H9 (cell line): ENCODE results near the gene OVOL1. TPM values are rescaled to one million over a fixed set of nuclear protein-coding genes. Genes with fewer than 3 reads are reported as not detected.

Experiments
- DNase-seq: peaks from one replicate; pipeline ENCODE4 v3.0.0-alpha.2; 2017
- H2AFZ ChIP-seq: one replicate; pipeline ENCODE4 v1.6.1; 2013; ENCODE audit warnings: mild to moderate bottlenecking, low read length, control low read depth, moderate library complexity
- H2AK5ac ChIP-seq: 2 replicates; pipeline ENCODE4 v1.6.1; 2013; ENCODE audit warnings: low read length, control low read depth, mixed read lengths; ENCODE audit not compliant: insufficient read length
- H2BK120ac ChIP-seq: one replicate; pipeline ENCODE4 v1.6.1; 2013; ENCODE audit warnings: low read depth, mild to moderate bottlenecking, low read length, control low read depth, inconsistent platforms; ENCODE audit not compliant: poor library complexity, severe bottlenecking
- H2BK12ac ChIP-seq: 2 replicates; pipeline ENCODE4 v1.6.1; 2013; ENCODE audit warnings: low read length, control low read depth, mixed read lengths, low read depth; ENCODE audit not compliant: insufficient read length
- H2BK15ac ChIP-seq: 2 replicates; pipeline ENCODE4 v1.6.1; 2013; ENCODE audit warnings: low read depth, low read length, control low read depth
- H2BK20ac ChIP-seq: one replicate; pipeline ENCODE4 v1.6.1; 2013; ENCODE audit warnings: low read depth, mild to moderate bottlenecking, low read length, control low read depth, inconsistent platforms; ENCODE audit not compliant: poor library complexity, severe bottlenecking
- H2BK5ac ChIP-seq: 2 replicates; pipeline ENCODE4 v1.6.1; 2013; ENCODE audit warnings: low read length, control low read depth, mixed read lengths; ENCODE audit not compliant: insufficient read length
- H3K14ac ChIP-seq: 2 replicates; pipeline ENCODE4 v1.6.1; 2013; ENCODE audit warnings: low read length, control low read depth; ENCODE audit not compliant: insufficient read depth
- H3K18ac ChIP-seq: 2 replicates; pipeline ENCODE4 v1.6.1; 2013; ENCODE audit warnings: low read depth, mild to moderate bottlenecking, mixed read lengths, low read length, control low read depth; ENCODE audit not compliant: insufficient read length
- H3K23ac ChIP-seq: 2 replicates; pipeline ENCODE4 v1.6.1; 2013; ENCODE audit warnings: low read length, control low read depth, mixed read lengths, low read depth; ENCODE audit not compliant: insufficient read length
- H3K23me2 ChIP-seq: 2 replicates; pipeline ENCODE4 v1.6.1; 2013; ENCODE audit warnings: low read depth, mild to moderate bottlenecking, mixed read lengths, low read length, control low read depth; ENCODE audit not compliant: insufficient read length, poor library complexity, severe bottlenecking
- H3K27ac ChIP-seq: 2 replicates; pipeline ENCODE4 v1.5.1; 2013; ENCODE audit warnings: low read length, control low read depth, mixed read lengths, low read depth; ENCODE audit not compliant: insufficient read length
- H3K27me3 ChIP-seq: 2 replicates; pipeline ENCODE4 v1.6.1; 2013; ENCODE audit warnings: low read length, control low read depth, inconsistent platforms; ENCODE audit not compliant: insufficient read depth
- H3K4ac ChIP-seq: 2 replicates; pipeline ENCODE4 v1.6.1; 2013; ENCODE audit warnings: low read depth, mild to moderate bottlenecking, control low read depth, inconsistent platforms, low read length, moderate library complexity
- H3K4me1 ChIP-seq: 2 replicates; pipeline ENCODE4 v1.6.1; 2013; ENCODE audit warnings: low read length, control low read depth, inconsistent platforms; ENCODE audit not compliant: insufficient read depth
- H3K4me2 ChIP-seq: 2 replicates; pipeline ENCODE4 v1.6.1; 2013; ENCODE audit warnings: low read length, control low read depth, mixed read lengths; ENCODE audit not compliant: insufficient read length, insufficient read depth
- H3K56ac ChIP-seq: 2 replicates; pipeline ENCODE4 v1.6.1; 2013; ENCODE audit warnings: low read depth, mild to moderate bottlenecking, mixed read lengths, low read length, control low read depth; ENCODE audit not compliant: insufficient read length
- H3K79me1 ChIP-seq: 2 replicates; pipeline ENCODE4 v1.6.1; 2013; ENCODE audit warnings: low read depth, mild to moderate bottlenecking, moderate library complexity, low read length, control low read depth, inconsistent platforms; ENCODE audit not compliant: insufficient read depth, poor library complexity, severe bottlenecking
- H3K79me2 ChIP-seq: 2 replicates; pipeline ENCODE4 v1.6.1; 2013; ENCODE audit warnings: low read length, control low read depth, inconsistent platforms; ENCODE audit not compliant: insufficient read depth
- H3K9ac ChIP-seq: 2 replicates; pipeline ENCODE4 v1.6.1; 2013; ENCODE audit warnings: low read length, control low read depth, mixed read lengths; ENCODE audit not compliant: insufficient read length; ENCODE audit errors: extremely low read depth
- H3K9me3 ChIP-seq: one replicate; pipeline ENCODE4 v1.6.1; 2013; ENCODE audit warnings: low read depth, low read length, inconsistent platforms; ENCODE audit not compliant: control insufficient read depth
- H3T11ph ChIP-seq: one replicate; pipeline ENCODE4 v1.6.1; 2013; ENCODE audit warnings: mild to moderate bottlenecking, low read length, control low read depth, inconsistent platforms
- H4K20me1 ChIP-seq: one replicate; pipeline ENCODE4 v1.6.1; 2013; ENCODE audit not compliant: control insufficient read depth, insufficient read length, insufficient read depth
- H4K5ac ChIP-seq: 2 replicates; pipeline ENCODE4 v1.6.1; 2013; ENCODE audit warnings: low read depth, mild to moderate bottlenecking, mixed read lengths, low read length, control low read depth; ENCODE audit not compliant: insufficient read length
- H4K8ac ChIP-seq: replicated peaks from 2 replicates; pipeline ENCODE4 v1.6.1; 2013; ENCODE audit warnings: low read length, control low read depth, mixed read lengths, low read depth; ENCODE audit not compliant: insufficient read length
- H4K91ac ChIP-seq: 2 replicates; pipeline ENCODE4 v1.6.1; 2013; ENCODE audit warnings: low read depth, mild to moderate bottlenecking, moderate library complexity, mixed read lengths, low read length, control low read depth; ENCODE audit not compliant: insufficient read length
- H3K27ac Mint-ChIP-seq, 3 experiments: 2 replicates in 2 of 3; 3 replicates in 1 of 3; pipeline ENCODE4 v1.8.0; 2020 to 2021; ENCODE audit warnings: mixed read lengths in 3 of 3, mild to moderate bottlenecking in 1 of 3, moderate library complexity in 1 of 3
- H3K27me3 Mint-ChIP-seq: 2 replicates; pipeline ENCODE4 v1.8.0; 2021; ENCODE audit warnings: low read depth, mild to moderate bottlenecking, moderate library complexity, mixed read lengths
- H3K36me3 Mint-ChIP-seq, 3 experiments: 2 replicates in 2 of 3; 3 replicates in 1 of 3; pipeline ENCODE4 v1.8.0; 2020 to 2021; ENCODE audit warnings: low read depth in 3 of 3, mixed read lengths in 3 of 3; ENCODE audit not compliant: insufficient read depth in 1 of 3
- H3K4me1 Mint-ChIP-seq, 2 experiments: 2 replicates each; pipeline ENCODE4 v1.8.0; 2020; ENCODE audit warnings: mixed read lengths in 2 of 2
- H3K4me3 Mint-ChIP-seq, 2 experiments: 2 replicates in 1 of 2; 3 replicates in 1 of 2; pipeline ENCODE4 v1.8.0; 2020 to 2021; ENCODE audit warnings: mild to moderate bottlenecking in 2 of 2, mixed read lengths in 2 of 2, moderate library complexity in 1 of 2
- H3K9me3 Mint-ChIP-seq, 2 experiments: 2 replicates in 1 of 2; 3 replicates in 1 of 2; pipeline ENCODE4 v1.8.0; 2020; ENCODE audit warnings: mild to moderate bottlenecking in 2 of 2, mixed read lengths in 2 of 2, moderate library complexity in 1 of 2
- WGBS: extraction: QIAGEN DNeasy Blood & Tissue Kit; methylation state at CpG from one replicate; pipeline ENCODE4 v1.1.7; 2013; ENCODE audit warnings: missing lambda C conversion rate, low lambda C conversion rate, mixed read lengths; ENCODE audit not compliant: insufficient read length; ENCODE audit errors: extremely low coverage; 5-methylcytosine and 5-hydroxymethylcytosine counted together
- total RNA-seq: library from RNA; stranded (reverse); gene quantifications from 2 replicates; pipeline ENCODE4 v1.2.1, GENCODE V29; 2021
- TF ChIP-seq, protein P1 (sequence below): fragments of 200-600 bp; sonication (generic); conservative IDR thresholded peaks from 3 replicates; pipeline ENCODE4 v1.8.0; 2021; ENCODE audit warnings: antibody characterized with exemption, mild to moderate bottlenecking

The OVOL1 gene
- total RNA-seq, 1 experiment from 2014 or later = 5.1 TPM

DNA sequence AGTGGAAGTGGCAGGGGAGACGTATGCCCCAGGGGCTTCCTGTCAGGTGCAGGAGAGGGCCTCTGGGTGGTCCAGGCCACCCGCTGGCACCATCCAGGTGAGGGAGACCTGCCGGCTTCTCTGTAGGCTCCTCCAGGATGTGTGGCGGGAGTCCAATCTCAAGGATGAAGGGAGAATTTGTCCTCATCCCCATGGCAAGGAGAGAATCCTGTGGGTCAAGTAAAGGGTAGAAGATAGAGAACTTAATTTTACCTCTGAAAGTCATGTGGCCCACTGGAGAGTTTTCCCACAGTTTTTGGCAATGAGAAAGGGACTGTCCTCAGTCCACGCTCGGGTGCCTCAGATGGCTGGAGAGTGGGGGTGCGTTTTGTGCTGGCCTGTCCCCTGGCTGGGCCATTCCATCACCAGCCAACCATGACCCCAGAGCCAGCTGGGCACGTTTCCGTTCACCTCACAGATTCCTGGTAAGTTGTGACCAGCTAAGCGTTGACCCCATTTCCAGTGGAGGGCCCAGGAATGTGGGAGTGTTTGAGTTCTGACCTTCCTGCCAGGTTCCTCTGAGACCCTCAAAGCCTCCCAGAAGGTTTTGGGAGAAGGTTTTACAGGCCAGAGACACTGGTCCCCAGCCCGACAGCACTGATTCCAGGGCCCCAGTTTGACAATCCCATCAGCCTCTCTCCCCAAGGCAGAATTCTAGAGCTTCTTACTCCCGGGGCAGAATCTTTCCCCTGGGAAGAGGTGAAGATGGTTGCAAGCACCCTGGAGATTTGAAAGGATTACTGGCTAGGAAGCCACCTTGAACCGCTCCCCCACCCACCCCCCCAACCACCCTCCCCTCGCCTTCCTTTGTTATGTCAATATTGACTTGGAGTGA is 2.6 kb downstream of the OVOL1 start:
- Mint-ChIP-seq H3K4me3 (no peak overlapping the region; a peak in 1 of 5 replicates), H3K36me3 (peaks cover 0 to 3% (median 2%) of the 10 kb centered on the region in 3 experiments; a peak in 3 of 7 replicates), H3K27ac (no peak overlapping the region; a peak in 1 of 7 replicates), H3K9me3 (no peaks in the 10 kb centered on the region; a peak in 1 of 5 replicates), H3K27me3 (peaks cover 50% of the 10 kb centered on the region), H3K4me1 (peaks cover 40 to 43% of the 10 kb centered on the region in 2 experiments)
- DNase-seq = no peak
- TF ChIP-seq, protein P1, sequence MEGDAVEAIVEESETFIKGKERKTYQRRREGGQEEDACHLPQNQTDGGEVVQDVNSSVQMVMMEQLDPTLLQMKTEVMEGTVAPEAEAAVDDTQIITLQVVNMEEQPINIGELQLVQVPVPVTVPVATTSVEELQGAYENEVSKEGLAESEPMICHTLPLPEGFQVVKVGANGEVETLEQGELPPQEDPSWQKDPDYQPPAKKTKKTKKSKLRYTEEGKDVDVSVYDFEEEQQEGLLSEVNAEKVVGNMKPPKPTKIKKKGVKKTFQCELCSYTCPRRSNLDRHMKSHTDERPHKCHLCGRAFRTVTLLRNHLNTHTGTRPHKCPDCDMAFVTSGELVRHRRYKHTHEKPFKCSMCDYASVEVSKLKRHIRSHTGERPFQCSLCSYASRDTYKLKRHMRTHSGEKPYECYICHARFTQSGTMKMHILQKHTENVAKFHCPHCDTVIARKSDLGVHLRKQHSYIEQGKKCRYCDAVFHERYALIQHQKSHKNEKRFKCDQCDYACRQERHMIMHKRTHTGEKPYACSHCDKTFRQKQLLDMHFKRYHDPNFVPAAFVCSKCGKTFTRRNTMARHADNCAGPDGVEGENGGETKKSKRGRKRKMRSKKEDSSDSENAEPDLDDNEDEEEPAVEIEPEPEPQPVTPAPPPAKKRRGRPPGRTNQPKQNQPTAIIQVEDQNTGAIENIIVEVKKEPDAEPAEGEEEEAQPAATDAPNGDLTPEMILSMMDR = no peak
- H3K9ac ChIP-seq = no peak overlapping the region
- H3K23ac ChIP-seq = no peak overlapping the region
- peaks cover 20% of the 10 kb centered on the region; the same call in 1 of the 2 replicates for H3K27me3 ChIP-seq
- no peak overlapping the region for H3K27ac ChIP-seq
- H3K23me2 ChIP-seq = peaks cover 9% of the 10 kb centered on the region
- no peak overlapping the region for H3K4me2 ChIP-seq
- H2BK12ac ChIP-seq = no peak overlapping the region
- H4K91ac ChIP-seq = no peak overlapping the region
- H3K9me3 ChIP-seq = no peaks in the 10 kb centered on the region
- H4K20me1 ChIP-seq = no peaks in the 10 kb centered on the region
- H2BK120ac ChIP-seq = no peak overlapping the region
- H3K4me1 ChIP-seq = peaks cover 4% of the 10 kb centered on the region; the same call in 1 of the 2 replicates
- no peak overlapping the region for H2BK20ac ChIP-seq
- WGBS = no CpG with 5 or more reads among the region's 14 CpGs
- H3K14ac ChIP-seq = no peak overlapping the region; the same call in 1 of the 2 replicates
- H4K5ac ChIP-seq = no peak overlapping the region
- no peak overlapping the region for H2AK5ac ChIP-seq
- no peak overlapping the region; the same call in 1 of the 2 replicates for H2BK15ac ChIP-seq
- no peaks in the 10 kb centered on the region for H3K79me2 ChIP-seq
- no peaks in the 10 kb centered on the region for H3K79me1 ChIP-seq
- no peak overlapping the region for H3K4ac ChIP-seq
- H3K18ac ChIP-seq = no peak overlapping the region
- no peak overlapping the region for H2BK5ac ChIP-seq
- no peak overlapping the region for H3T11ph ChIP-seq
- no peak overlapping the region for H2AFZ ChIP-seq
- H3K56ac ChIP-seq = no peak overlapping the region
- no peak overlapping the region for H4K8ac ChIP-seq
